SHP77 (cell line): ENCODE results near the gene ZDHHC18.
"Not testable (repeated sequence)": the region's sequence is repeated elsewhere in the genome, so short reads cannot be mapped to it uniquely, and the experiment has no call there.

Source experiments
- DNase-seq, 2 experiments: peaks; one replicate each; lab custom pipeline; 2025; lab: John Stamatoyannopoulos, UW

Gene ZDHHC18

DNA sequence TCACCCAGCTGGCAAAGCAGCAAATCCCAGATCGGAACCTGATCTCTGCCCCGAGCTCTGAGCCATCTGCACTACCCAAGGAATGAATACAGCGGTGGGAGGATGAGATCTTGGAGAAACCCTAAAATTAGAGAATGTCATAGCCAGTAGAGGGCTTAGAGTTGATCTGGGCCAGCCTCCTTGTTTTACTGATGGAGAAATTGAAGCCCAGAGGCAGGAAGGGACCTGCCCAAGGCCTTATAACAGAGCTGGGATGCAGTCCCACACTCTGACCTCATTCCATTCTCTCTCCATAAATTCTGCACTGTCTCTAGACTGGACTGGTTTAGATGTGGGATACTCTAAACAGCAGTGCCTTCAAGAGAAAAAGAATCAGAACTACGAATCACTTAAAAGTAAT is 31.7 kb downstream of the ZDHHC18 start:
- DNase-seq, result no peak

DNA sequence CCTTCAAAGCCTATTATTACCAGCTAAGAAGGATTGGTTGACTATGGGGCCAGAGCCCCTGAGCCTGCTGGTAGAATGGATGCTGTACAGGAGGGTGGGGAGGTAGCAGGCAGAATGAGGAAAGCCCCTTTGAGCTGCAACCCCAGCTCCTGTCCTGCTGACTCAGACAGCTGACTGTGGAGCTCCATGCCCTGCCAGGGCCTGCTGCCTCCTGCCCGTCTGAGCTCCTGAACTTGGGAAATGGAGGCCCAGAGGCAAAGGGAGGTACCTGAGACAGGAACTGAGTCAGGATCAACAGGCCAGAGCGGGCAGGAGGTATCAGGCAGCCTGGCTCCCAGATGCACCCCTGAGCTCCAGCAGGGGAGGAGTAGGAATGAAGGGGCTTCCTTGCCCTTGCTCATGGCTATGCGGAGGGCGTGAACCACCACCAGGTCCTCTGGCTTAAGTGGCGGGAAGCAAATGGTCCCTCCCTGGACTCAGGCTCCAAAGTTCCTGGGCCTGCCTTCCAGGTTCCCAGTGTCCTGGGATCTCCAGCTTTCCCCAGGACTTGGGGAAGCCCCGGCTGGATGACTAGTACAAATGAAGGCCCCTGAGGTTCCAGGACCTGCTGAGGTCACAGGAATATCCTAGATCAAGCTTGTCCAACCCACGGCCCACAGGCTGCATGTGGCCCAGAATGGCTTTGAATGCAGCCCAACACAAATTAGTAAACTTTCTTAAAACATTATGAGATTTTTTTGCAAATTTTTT is 32.6 kb downstream of the ZDHHC18 start:
- no peak for DNase-seq

DNA sequence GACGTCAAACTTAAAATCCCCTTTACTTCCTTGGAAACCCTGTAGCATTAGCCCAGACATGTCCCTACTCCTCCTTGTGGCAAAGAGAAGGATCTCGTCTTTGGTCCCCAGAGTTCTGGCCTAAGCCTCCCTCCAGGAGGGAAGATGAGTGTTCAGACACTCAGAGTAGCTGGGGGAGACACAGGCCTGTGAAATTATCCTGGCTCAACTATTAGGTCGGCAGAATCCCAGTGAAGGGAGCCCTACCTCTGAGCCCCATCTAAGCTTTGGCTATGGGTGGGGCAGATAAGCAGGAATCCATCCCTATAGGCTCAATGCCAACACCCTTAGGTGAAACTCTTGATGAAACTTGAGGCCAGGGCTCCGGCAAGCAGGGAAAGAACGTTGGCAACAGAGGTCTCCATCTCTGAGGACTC is 34.8 kb downstream of the ZDHHC18 start:
- no peak for DNase-seq

DNA sequence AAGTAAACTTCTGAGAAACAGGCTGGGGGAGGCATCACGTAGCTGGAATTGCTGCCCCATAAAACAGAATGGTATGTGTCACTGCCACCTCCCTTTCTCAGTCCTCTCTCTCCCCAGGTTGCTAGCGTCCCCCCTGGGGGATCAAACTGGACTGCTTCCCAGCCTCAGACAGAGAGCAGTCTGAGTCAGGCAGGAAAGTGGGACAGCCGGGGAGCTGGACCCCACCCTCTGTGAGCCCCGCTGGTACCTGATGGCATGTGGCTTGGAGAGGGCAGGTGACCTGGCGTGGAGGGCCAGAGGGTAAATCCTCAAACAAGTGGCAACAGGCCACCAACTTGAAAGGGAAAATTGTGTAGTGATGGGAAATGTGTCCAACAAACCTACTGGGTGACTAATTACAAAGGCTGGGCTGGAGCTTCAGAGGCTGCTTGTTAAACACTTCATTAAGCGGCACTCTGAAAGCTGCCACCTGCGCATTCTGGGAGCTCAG is 35.4 kb downstream of the ZDHHC18 start:
- no peak for DNase-seq

DNA sequence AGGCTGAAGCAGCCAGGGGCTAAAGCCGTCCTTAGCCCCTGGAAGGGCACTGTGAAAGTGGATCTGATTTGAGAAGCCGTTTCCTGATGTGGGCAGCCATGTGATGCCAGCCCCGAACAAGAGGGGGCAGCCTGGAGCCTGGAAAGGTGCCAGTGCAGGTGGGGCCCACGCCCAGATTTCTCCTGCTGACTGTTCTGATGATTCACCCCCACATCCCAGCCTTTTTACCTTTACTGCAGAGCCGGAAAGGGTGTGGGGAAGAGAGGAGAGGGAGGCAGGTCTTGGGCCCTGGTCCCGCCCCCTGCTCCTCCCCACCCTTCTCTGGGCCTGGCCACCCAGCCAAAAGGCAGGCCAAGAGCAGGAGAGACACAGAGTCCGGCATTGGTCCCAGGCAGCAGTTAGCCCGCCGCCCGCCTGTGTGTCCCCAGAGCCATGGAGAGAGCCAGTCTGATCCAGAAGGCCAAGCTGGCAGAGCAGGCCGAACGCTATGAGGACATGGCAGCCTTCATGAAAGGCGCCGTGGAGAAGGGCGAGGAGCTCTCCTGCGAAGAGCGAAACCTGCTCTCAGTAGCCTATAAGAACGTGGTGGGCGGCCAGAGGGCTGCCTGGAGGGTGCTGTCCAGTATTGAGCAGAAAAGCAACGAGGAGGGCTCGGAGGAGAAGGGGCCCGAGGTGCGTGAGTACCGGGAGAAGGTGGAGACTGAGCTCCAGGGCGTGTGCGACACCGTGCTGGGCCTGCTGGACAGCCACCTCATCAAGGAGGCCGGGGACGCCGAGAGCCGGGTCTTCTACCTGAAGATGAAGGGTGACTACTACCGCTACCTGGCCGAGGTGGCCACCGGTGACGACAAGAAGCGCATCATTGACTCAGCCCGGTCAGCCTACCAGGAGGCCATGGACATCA is 36.5 kb downstream of the ZDHHC18 start, which contains the start of gene SFN:
SFN (plus strand) TSS at position 369 of the 904 bp plus-strand sequence; CDS start at position 433, 64 bp downstream.
- DNase-seq, result peak; percentile 80 to 84

DNA sequence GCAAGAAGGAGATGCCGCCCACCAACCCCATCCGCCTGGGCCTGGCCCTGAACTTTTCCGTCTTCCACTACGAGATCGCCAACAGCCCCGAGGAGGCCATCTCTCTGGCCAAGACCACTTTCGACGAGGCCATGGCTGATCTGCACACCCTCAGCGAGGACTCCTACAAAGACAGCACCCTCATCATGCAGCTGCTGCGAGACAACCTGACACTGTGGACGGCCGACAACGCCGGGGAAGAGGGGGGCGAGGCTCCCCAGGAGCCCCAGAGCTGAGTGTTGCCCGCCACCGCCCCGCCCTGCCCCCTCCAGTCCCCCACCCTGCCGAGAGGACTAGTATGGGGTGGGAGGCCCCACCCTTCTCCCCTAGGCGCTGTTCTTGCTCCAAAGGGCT is 37.2 kb downstream of the ZDHHC18 start:
- DNase-seq, result no peak

DNA sequence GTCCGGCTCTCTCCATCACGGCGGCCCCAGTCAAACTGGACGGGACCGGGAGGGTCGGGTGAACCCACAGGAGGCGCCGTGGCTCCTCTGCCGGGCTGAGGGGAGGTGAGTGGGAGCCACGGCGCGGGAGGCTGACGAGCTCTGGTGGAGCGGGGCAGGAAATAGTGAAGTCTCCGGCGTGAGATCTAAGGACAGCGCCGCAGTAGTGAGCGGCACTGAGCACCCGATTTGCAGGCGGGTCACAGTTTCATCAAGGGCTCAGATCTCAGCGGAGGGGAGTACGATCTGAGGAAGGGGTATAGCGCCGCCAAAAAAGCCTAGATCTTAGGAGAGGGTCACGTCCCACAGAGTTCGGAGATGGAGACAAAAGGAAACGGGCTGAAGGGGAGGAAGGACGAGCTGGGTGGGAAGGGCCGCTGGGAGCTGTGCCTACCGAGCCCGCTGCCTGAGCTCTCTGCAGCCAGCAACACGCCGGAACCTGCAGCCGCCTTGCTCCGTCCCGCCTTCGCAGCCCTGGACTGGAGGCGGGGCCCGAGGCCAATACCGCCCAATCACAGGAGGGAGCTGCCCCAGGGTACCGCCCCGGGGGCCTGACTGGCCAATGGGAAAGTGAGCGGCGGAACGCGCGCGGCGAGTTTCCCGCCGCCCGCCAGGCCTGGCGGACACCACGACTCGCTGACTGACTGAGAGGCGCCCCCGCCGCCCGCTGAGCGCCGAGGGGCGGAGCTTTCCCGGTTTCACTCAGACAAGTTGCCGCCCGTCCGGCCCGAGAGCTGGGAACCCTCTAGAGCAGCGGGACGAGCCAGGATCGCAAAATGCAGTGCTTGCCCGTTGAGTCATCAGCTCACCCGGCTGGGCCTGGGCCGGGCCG is 38.4 kb downstream of the ZDHHC18 start:
- DNase-seq, result peak; percentile 93

DNA sequence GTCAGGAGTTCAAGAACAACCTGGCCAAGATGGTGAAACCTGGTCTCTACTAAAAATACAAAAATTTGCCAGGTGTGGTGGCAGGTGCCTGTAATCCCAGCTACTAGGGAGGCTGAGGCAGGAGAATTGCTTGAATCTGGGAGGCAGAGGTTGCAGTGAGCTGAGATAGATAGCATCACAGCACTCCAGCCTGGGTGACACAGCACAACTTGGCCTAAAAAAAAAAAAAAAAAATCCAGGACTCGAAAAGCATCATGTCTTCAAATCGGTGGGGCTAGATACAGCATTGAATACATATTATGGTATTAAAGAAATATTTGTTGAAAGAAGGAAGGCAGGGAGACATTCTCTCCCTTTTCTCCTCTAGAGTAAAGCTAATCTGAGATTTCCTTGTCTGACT is 46.6 kb downstream of the ZDHHC18 start:
- not testable (repeated sequence) for DNase-seq

DNA sequence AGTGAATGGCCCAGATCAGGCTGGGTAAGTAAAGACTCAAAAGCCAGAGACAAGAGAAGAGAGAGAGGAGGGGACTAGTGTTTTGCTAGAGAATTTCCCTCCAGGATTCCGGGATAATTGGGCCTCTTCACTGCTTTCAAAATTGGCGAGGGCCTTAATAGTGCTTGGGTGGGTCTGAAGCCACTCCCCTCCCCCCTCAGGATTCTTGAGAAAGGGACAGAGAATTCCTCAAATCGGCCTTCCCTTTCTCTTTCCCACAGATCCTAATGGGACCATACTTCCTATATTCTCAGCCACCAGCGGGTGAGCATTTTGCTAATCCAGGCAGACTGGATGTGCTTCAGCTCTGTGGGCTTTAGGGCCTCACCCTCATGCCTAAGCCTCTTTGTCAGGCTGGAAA is 48.4 kb downstream of the ZDHHC18 start:
- DNase-seq, result no peak

DNA sequence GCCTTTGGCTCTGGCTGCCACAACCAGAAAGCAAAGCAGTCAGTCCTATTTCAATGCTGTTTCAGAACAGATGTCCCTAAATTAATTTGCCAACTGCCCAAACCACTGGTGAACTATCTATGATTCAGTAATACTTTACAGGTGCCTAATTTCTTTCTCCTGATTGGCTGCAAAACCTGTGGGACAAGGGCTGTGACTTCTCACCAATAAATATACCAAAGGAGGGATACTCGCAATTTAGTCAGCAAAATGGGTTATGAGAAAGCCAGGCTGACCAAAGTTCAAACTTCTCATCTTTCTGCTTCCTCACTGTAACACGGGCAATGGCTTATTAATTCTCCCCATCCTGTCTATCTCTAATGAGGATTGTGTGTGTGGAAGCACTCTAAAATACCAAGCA is 50.8 kb downstream of the ZDHHC18 start:
- DNase-seq, result no peak

DNA sequence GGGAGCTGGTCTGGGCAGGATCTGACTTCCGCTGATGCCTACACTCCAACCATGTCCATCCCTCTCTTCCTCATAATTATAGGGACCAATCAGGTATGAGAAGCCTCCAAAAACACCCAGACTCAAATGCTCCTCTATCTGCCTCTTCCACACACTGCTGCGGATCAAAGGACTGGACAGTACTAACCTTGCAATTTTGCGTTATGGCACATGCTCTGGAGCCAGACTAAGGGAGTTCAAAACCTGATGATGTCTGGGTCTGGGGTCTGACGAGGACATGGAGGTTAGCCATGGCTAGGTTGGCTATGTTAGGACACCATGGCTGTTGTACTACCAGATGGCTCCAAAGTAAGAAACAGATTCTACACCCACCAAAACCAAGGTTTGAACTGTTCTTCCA is 53.3 kb downstream of the ZDHHC18 start:
- no peak for DNase-seq

DNA sequence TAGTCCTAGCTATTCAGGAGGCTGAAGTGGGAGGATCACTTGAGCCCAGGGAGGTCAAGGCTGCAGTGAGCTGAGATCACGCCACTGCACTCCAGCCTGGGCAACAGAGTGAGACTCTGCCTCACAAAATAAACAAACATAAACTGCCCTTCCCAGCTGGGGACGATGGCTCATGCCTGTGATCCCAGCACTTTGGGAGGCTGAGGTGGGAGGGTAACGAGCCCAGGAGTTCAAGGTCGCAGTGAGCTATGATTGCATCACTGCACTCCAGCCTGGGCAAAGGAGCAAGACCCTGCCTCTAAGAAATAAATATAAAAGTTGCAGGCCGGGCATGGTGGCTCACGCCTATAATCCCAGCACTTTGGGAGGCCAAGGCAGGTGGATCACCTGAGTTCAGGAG is 55.1 kb downstream of the ZDHHC18 start:
- DNase-seq, result not testable (repeated sequence)

DNA sequence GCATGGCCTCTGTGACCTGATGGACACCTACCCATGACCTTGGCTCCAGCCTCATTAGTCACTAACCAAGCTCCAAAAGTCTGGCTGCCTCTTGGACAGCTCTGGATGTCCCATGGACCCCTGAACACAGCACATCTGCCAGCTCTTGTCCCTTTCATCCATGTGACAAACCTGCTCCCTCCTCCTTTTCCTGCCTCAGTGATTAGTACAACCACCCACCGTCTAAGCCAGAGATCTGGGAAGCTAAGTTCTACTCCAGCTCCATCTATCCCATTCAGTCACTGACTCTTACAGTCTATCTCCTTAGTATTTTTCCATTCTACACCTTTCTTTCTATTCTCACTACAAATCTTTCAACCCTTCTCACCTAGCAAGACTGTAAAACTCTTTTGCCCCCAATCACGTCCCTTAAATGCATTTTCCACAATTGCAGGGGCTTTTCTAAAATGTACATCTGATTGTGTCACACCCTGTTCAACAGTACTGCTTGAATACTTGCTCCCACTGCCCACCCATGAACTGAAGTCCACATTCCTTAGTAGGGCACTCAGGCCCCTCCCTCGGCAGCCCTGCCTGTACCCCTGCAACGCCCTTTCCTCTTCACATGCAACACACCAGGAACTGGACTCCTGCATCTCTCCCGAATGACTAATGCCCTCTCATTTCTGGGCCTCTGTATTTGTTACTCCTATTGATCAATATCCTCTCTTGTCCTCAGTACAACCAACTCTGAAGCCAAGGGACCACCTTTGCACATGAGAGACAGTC is 56.4 kb downstream of the ZDHHC18 start:
- DNase-seq, result no peak

DNA sequence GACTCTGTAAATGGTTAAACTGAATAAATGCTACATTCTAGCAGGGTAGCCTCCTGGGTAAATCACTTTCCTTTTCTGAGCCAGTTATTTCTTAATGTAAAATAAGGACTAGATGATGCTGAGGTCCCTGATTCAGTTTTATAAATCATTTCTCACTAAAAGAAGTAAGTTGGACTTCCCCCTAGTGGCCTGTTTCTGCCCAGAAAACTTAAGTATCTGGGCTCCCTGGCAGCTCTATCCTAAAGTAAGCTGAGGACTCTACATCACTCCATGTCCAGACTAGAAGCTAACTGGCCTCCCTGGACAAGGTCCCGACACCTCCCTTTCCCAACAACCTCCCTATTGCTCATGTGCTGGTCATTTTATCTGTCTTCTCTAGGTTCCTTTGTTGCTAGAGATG is 60.6 kb downstream of the ZDHHC18 start:
- no peak for DNase-seq

DNA sequence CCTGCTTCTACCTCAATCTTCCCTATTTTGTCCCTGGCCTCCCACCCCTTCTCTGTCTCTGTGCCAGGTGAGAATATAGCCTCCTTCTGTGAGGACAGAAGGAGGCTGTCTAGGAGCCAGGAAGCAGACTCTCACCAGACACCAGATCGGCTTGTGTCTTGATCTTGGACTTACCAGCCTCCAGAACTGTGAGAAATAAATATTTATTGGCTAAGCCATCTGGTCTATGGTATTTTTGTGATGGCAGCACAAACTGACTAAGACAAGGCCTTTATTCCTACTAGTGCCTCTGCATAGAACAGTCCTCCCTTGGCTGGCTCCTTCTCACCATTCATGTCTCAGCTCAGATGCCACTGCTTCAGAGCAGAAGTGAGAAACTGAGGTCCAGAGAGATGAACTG is 61.7 kb downstream of the ZDHHC18 start:
- no peak for DNase-seq

DNA sequence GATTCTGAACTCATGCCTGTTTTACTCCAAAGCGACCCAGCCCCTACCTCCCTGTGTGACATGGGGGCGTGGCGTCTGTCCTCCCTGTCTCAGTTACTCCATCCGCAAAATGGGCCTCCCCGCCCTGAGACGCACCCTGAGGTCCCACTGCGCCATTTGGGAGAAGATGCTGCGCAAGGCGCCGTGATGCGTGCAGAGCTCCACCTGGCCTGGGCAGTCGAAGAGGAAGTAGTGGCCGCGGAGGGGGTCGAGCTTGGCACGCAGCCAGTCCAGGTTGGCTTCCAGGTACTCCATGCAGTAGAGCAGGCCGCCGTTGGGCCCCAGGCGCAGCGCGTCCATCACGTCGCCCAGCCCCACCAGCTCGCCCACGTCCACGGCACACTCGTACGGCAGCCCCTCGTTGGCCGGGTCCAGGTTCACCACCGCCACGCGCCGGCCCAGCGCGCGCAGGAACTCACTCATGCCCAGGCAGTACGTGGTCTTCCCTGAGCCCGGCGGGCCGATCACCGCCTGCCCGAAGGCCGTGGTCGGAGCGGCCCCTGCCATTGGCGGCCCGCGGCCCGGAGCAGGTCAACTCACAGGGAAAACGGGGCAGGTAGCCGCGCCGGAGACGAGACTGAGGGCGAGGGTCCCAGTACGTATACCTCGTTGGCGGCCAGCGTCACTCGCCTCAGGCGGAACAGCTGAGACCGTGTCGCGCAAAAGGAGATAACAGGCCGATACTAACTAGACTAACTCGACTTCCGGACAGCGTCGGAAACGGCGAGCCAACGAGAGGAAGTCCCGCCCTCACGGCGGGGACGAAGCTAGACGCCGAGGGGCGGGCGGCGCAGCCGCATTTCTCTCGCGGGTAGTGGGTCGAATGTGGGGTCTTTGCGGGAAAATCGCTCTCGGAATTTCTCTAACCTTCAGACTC is 63.3 kb downstream of the ZDHHC18 start, which contains the start of gene GPN2:
GPN2 (minus strand) TSS at position 733 of the 916 bp plus-strand sequence; CDS start at position 546, 187 bp downstream.
- DNase-seq, result peak; percentile 62 to 82

DNA sequence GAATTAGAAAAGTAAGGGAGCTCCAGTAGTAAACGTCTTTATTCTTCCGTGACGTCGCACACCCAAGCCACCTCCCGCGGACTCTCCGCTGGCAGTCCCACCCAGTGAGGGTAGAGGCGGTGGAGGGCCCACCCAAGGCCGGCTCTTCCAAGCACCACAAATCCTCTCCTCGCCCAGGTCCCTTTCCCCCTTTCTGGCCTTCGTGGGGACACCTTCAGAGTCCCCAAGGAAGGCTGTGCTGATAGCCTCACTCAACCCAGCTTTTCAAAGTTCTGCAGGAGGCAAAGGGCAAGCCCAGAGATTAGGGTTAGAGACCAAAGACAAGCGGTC is 63.9 kb downstream of the ZDHHC18 start:
- DNase-seq, result no peak

DNA sequence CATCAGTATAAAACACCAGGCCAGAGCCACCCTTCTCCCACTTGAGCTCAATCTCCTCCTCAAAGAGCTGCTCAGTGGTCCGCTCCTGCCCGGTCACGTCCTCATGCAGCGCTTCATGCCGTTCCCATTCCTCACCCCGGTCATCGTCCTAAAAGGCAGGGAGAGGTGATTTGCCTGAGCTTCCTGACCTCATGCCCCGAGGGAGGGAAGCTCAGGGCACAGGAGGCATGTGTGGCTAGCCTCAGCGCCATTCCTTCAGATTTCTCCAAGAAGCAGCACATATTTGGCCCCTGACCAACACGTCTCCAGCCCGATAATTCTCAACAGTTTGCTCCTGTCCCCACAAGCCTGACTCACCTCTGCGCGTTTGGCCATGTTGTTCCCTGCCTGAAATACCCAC is 67.8 kb downstream of the ZDHHC18 start:
- no peak for DNase-seq

DNA sequence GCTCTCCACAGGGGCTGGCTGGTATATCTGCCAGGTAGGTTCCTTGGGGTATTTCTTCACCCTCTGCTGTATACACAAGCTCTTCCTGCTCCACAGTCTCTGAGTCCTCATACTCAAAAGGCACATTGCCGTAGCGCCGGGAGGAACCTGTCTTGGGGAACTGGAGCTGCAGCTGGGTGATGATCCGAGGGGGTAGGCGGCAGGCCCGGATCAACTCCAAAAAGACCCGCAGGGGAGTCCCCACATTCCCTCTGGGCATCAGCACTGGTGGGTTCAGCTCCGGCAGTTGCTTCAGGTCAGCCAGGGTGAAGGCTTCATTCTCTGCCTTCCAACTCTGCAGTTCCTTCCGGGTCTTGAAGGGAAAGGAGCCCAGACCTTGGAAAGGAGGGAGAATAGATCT is 70.9 kb downstream of the ZDHHC18 start:
- DNase-seq, result no peak
